Aorta (tissue), 4 donors: ENCODE results near the gene REELD1. TPM values are rescaled to one million over a fixed set of nuclear protein-coding genes. Genes with fewer than 3 reads are reported as not detected.

ENCODE experiments used
- polyA plus RNA-seq, 2 donors: library from polyadenylated mRNA; stranded (reverse); fragments of 200-250 nt; gene quantifications; one replicate each; pipeline ENCODE4 v1.2.3, GENCODE V29; 2013
- total RNA-seq, 2 donors: library from RNA; stranded (reverse); fragmentation: NEBNext Ultra II Directional; extraction: Animal tissue kit (Norgen Biotek cat#: 25700); gene quantifications; one replicate each; pipeline ENCODE4 v1.2.1, GENCODE V29; 2021
- donor health status: healthy with polysubstance abuse.
- donor health status: Bipolar disorder and iron deficiency.
- donor health status: DM: no; HTN: no; CAD: no.
- donor health status: DM: yes; HTN: yes; CAD: no.

The REELD1 gene
- total and polyA plus RNA-seq, 4 donors = 0.10 to 0.63 (median 0.29) TPM; not detected in 1

Other genes starting within 250 kb of the REELD1 start
- gene LSM6, start 38.8 kb upstream of the REELD1 start, total RNA-seq = 10 to 100 TPM; 19.9 to 25.8 TPM
- gene LSM6, start 38.8 kb upstream of the REELD1 start, polyA plus RNA-seq = 10 to 100 TPM; 30.2 to 35.1 TPM